ENCODE results near the gene C17orf58.
"Not testable (repeated sequence)": the region's sequence is repeated elsewhere in the genome, so short reads cannot be mapped to it uniquely, and the experiment has no call there.

Gene C17orf58

DNA sequence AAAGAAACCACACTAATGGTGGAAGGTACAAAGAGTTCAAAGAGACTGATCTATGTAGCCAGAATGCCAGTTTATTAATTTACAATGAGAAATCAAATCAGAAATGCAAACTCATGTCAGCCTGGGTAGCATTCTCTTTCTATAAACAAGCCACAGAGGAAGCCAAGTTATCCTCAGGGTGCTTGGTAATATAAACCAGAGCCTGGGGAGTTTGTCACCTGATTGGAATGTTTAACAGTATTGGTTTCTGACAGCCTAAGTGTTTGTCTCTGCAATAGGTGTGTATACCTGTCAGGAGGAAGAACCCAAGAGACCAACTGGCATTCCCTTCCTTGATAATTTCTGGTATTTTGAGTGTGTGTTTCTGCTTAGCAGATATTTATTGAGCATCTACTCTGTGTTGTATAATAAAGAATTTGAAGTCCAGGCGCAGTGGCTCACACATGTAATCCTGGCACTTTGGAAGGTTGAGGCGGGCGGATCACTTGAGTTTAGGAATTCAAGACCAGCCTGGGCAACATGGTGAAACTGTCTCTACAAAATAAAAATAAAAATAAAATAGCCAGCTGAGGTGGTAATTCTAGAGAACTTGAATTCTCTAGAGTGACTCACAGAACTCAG is 3.1 kb upstream of the C17orf58 start:
- no peak for DNase-seq (ENCODE audit: low read depth)

GRCh38 chr17:67998466-67998865 is 2.2 kb upstream of the C17orf58 start:
- no peak for DNase-seq (ENCODE audit: low read depth)

- DNase-seq (ENCODE audit: low read depth) = no peak
These were observed 552 bp downstream of the C17orf58 start for GRCh38 chr17:67995570-67996263.

GRCh38 chr17:67994817-67995569 is 1.3 kb downstream of the C17orf58 start:
- DNase-seq (ENCODE audit: low read depth) = no peak

DNA sequence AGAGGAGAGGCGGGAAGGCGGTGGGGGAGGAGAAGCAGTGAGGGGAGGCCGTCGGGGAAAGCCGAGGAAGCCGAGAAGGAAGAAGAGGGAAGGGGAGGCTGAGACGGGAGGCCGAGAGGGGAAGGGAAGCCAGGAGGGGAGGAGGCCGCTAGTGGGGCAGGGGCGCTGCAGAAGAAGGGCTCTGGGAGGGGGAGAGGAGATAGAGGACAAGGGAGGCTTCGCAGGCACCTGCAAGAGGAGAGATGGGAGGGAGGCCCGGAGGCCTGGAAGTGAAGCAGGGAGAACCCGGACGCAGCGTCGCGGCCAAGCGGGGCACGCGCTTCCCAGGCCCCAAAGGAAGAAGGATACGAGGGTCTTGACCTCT is 2.3 kb downstream of the C17orf58 start:
- no peak for DNase-seq (ENCODE audit: low read depth)

GRCh38 chr17:67993153-67993997 is 2.9 kb downstream of the C17orf58 start:
- DNase-seq (ENCODE audit: low read depth) = peak; percentile 32

DNA sequence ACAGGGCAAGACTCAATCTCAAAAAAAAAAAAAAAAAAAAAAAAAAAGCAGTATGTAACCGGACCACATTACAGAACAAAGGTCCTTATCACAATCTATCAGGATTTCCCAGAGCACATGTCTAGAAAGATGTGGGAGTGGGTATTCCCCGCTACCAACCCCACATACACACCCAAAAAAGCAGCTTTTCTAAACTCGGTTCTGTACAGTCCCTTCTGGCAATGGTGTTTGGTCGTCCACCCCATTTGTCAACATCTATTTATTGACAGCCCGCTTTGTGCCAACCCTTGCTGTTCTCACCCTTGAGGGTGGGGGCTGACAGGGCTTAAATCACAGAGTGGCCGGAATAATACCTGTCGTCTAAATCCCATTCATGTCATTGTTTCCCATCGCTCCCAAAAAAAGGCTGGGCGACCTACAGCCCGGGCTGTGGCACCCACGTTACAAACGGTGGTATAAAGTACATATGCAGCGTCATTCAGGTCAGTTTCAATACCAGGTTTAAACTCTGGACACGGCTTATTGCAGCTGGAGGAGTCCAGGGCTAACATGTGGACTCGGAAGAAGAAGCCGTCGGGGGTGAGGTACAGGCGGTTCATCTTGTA is 3.6 kb downstream of the C17orf58 start:
- DNase-seq (ENCODE audit: low read depth) = no peak

GRCh38 chr17:67990909-67991308 is 5.4 kb downstream of the C17orf58 start:
- no peak for DNase-seq (ENCODE audit: low read depth)

DNA sequence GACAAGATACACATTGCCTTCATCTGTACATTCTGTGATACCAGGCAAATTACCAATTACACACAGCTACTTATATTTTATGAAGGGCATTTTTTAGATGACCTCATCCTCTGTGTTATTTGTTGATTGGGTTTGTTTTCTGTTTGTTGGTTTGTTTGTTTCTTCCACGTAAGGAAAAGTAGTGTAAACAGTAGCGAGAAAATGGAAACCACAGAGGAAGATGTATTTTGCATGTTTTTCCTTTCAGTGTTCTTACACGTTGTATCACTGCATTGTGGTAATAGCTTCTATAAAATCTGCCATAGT is 12.9 kb downstream of the C17orf58 start:
- DNase-seq (ENCODE audit: low read depth) = no peak

GRCh38 chr17:67982686-67983382 is 13.4 kb downstream of the C17orf58 start:
- no peak for DNase-seq (ENCODE audit: low read depth)

DNA sequence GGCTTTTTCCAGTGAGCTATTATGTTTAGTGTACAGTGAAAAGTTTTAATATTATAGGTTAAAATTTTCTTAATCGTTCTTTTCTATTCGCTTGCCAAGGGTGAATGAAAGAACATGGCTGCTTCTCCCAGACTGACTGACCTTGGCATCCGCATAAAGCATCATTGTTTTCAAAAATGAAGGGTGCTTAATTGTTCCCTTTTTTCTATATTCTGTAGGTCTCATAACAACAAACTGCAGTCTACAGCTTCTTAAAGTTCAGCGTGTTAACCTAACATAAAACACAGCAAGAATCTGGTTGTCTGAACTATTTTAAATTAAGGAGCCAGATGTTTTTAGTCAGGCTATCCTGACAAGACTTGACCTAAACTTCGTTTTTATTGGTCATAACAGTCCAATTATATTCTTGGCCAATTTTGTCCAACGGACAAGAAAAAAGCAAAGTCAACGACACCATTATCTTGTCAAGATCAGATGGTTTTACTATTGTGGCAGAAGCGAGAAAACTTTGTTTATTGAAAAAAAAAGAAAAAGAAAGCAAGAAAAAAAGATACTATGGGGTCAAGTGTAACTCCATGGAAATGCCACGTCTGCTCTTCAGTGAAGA is 14.1 kb downstream of the C17orf58 start:
- DNase-seq (ENCODE audit: low read depth) = no peak

DNA sequence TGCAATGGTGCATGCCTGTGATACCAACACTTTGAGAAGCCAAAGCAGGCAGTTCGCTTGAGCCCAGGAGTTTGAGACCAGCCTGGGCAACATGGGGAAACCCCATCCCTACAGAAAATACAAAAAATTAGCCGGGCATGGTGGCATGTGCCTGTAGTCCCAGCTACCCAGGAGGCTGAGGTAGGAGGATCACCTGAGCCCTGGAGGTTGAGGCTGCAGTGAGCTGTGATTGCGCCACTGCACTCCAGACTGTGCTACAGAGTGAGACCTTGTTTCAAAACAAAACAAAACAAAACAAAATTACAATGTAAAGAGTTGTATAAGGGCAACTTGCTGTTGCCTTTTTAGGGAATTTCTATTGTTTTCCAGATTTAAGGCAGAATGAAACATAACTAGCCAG is 15.4 kb downstream of the C17orf58 start:
- not testable (repeated sequence) for DNase-seq (ENCODE audit: low read depth)

GRCh38 chr17:67980456-67980855 is 15.8 kb downstream of the C17orf58 start:
- DNase-seq (ENCODE audit: low read depth) = no peak

- not testable (repeated sequence) for DNase-seq (ENCODE audit: low read depth)
These were observed 20.0 kb downstream of the C17orf58 start for GRCh38 chr17:67976306-67976705.

DNA sequence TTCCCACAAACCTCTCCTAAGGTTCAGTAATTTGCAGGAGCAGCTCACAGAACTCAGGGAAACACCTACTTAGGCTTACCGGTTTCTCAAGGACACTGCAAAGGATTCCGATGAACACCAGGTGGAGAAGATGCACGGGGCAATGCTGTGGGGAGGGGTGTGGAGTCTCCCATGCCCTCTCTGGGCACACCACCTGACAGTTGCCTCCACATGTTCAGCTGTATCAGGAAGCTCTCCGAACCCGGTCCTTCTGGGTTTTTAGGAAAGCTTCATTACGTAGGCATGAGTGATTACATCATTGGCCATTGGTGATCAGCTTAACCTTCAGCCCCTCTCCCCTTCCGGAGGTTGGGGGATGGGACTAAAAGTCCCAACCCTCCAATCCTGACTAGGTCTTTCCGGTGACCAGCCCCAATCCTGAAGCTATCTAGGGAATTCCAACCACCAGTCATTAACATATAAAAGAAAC is 21.6 kb downstream of the C17orf58 start:
- DNase-seq (ENCODE audit: low read depth) = no peak

GRCh38 chr17:67974185-67974584 is 22.1 kb downstream of the C17orf58 start:
- DNase-seq (ENCODE audit: low read depth) = no peak

GRCh38 chr17:67970783-67971182 is 25.5 kb downstream of the C17orf58 start:
- DNase-seq (ENCODE audit: low read depth) = no peak

DNA sequence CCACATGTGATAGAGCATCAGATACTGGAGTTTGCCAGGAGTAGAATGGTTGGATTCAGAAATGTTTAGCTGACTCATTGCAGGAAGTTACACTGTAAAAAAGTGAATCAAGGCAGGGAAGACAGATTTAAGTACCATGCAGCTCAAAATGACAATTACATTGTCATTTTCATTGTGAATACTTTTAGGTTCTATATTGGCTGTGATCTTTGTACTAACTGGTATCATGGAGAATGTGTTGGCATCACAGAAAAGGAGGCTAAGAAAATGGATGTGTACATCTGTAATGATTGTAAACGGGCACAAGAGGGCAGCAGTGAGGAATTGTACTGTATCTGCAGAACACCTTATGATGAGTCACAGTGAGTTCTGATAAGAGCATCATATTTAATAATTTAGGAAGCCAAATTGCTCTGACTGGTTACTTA is 33.1 kb downstream of the C17orf58 start:
- DNase-seq (ENCODE audit: low read depth) = peak; percentile 67

DNA sequence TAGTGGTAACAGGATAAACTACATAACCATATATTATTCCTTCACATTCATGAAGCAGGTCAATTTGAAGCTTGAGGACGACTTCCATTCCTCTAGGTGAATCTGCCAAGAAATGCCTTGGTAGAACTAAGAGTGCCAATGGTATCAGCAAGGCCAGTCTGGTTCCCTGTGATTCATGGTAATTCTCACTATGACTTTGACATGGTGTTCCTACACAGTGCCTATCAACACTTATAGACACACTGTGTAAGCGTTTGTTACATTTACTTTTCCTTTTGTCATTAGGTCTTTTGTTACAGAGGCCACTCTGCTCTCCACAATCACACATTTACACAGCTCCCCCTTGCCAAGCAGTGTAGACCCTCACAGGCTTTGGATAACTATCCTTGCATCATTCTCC is 34.1 kb downstream of the C17orf58 start:
- not testable (repeated sequence) for DNase-seq (ENCODE audit: low read depth)

GRCh38 chr17:67960276-67960675 is 36.0 kb downstream of the C17orf58 start:
- not testable (repeated sequence) for DNase-seq (ENCODE audit: low read depth)

DNA sequence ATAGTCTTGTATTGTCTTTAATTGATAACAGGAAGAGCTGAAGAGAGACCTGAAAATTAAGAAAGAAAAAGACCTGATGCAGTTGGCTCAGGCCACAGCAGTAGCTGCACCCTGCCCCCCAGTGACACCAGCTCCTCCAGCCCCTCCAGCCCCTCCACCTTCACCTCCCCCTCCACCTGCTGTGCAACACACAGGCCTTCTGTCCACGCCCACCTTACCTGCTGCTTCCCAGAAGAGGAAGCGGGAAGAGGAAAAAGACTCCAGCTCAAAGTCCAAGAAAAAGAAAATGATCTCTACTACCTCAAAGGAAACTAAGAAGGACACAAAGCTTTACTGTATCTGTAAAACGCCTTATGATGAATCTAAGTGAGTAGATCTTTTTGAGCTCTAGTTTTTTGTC is 36.8 kb downstream of the C17orf58 start:
- DNase-seq (ENCODE audit: low read depth) = no peak
